Lung (tissue), 12 donors: Measurements from ENCODE around the gene ITGA5. TPM values are rescaled to one million over a fixed set of nuclear protein-coding genes. Genes with fewer than 3 reads are reported as not detected.

Experiments
- ATAC-seq: fragments of 200-7000 bp; cut with Tn5 transposase; one replicate; pipeline ENCODE4 v1.9.1; 2020; ENCODE audit warnings: moderate number of reproducible peaks; ENCODE audit not compliant: insufficient read depth, low FRiP score
- DNase-seq, 3 donors: peaks; one replicate each; pipeline ENCODE4 v3.0.0-alpha.2; 2013 to 2017
- H3K27ac ChIP-seq, 2 donors: one replicate each; pipeline ENCODE4 v1.5.1; 2013; ENCODE audit warnings: mild to moderate bottlenecking in 2 of 2, moderate library complexity in 2 of 2, control low read depth in 1 of 2, inconsistent platforms in 1 of 2, low read depth in 1 of 2, low read length in 1 of 2
- H3K27me3 ChIP-seq, 3 donors: one replicate each; pipeline ENCODE4 v1.5.1; 2013; ENCODE audit warnings: low read length in 2 of 3; ENCODE audit not compliant: control insufficient read depth in 3 of 3, insufficient read depth in 3 of 3
- H3K36me3 ChIP-seq, 4 donors: one replicate each; pipeline ENCODE4 v1.5.1; 2013; ENCODE audit warnings: low read length in 4 of 4, mild to moderate bottlenecking in 1 of 4, moderate library complexity in 1 of 4; ENCODE audit not compliant: control insufficient read depth in 4 of 4, insufficient read depth in 4 of 4
- H3K4me1 ChIP-seq, 5 donors: one replicate each; pipeline ENCODE4 v1.5.1; 2013; ENCODE audit warnings: low read length in 5 of 5, mild to moderate bottlenecking in 2 of 5, moderate library complexity in 1 of 5; ENCODE audit not compliant: control insufficient read depth in 5 of 5, insufficient read depth in 5 of 5
- H3K4me3 ChIP-seq: one replicate; pipeline ENCODE4 v1.5.1; 2013; ENCODE audit warnings: mild to moderate bottlenecking, control low read depth, moderate library complexity
- H3K9ac ChIP-seq, 2 donors: one replicate each; pipeline ENCODE4 v1.5.1; 2013; ENCODE audit warnings: low read length in 2 of 2, control low read depth in 1 of 2; ENCODE audit not compliant: insufficient read depth in 1 of 2
- H3K9me3 ChIP-seq, 4 donors: one replicate each; pipeline ENCODE4 v1.5.1; 2013; ENCODE audit warnings: low read length in 3 of 4, mild to moderate bottlenecking in 1 of 4, moderate library complexity in 1 of 4; ENCODE audit not compliant: control insufficient read depth in 4 of 4, insufficient read depth in 3 of 4
- CTCF ChIP-seq: IDR thresholded peaks from 2 replicates; pipeline ENCODE4 v1.5.1; 2012; ENCODE audit warnings: mild to moderate bottlenecking; ENCODE audit errors: control extremely low read depth, extremely low read depth
- WGBS, 2 donors: extraction: QIAGEN DNeasy Blood & Tissue Kit; methylation state at CpG; one replicate each; pipeline ENCODE4 v1.1.7; 2013; 5-methylcytosine and 5-hydroxymethylcytosine counted together
- polyA plus RNA-seq, 2 donors: library from polyadenylated mRNA; stranded (reverse); fragments of 200-250 nt; gene quantifications; one replicate each; pipeline ENCODE4 v1.2.1, GENCODE V29; 2013
- total RNA-seq, 2 donors: library from RNA; depleted of rRNA in 1 of 2; stranded (reverse); fragments of >200 nt in 1 of 2; gene quantifications; one replicate each; pipeline ENCODE4 v1.2.1, GENCODE V29; 2014 to 2021
- donor health status: control.
- donor health status: control.
- donor health status: Bipolar disorder and iron deficiency.
- donor health status: healthy.
- donor health status: DM: yes; HTN: yes; CAD: no.

Gene ITGA5
- total and polyA plus RNA-seq, 4 donors: 39.8 to 134 (median 101) TPM

- WGBS, 2 donors: 56 to 74% methylated on average over 8 of the region's 8 CpGs
- H3K36me3 ChIP-seq: no peaks in the 10 kb centered on the region
- no peak overlapping the region for H3K27ac ChIP-seq
- peaks cover 0 to 12% (median 5%) of the 10 kb centered on the region in 5 donors for H3K4me1 ChIP-seq
- no peaks in the 10 kb centered on the region for H3K9me3 ChIP-seq
- TF ChIP-seq CTCF: no peak
- H3K27me3 ChIP-seq: peaks cover 0 to 3% (median 0%) of the 10 kb centered on the region in 3 donors
- H3K4me3 ChIP-seq: no peak overlapping the region
- no peak overlapping the region for H3K9ac ChIP-seq
- DNase-seq (no peak), ATAC-seq (no peak)
Observed at GRCh38 chr12:54363047-54363446, 56.0 kb downstream of the ITGA5 start.

DNA sequence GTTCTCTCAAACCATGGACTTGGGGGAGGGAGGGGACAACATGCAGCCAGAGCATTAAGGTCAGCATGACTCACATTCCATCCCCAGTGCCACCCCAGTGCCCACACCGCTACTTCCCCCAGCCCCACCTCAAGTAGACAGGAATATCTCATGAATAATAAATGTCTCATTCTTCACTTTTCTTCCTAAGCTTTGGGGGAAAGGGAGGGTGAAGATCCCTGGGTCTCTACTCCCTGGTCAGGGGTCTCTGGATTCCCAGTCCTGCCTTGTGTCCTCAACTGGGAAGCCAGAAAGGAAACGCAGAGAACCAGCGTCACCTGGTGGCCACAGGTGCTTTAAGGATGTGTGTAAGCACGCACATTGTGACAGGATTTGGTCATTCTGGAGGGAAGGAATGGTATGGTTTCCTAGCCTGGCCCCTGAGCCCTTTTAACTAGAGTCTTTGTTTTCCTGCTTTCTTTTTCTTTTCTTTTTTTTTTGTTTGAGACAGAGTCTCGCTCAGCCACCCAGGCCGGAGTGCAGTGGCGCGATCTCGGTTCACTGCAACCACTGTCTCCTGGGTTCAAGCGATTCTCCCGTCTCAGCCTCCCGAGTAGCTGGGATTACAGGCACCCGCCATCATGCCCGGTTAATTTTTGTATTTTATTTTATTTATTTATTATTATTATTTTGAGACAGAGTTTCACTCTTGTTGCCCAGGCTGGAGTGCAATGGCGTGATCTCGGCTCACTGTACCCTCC, 58.2 kb downstream of the ITGA5 start:
- peaks cover 0 to 3% (median 0%) of the 10 kb centered on the region in 3 donors for H3K27me3 ChIP-seq
- no peaks in the 10 kb centered on the region for H3K36me3 ChIP-seq
- WGBS, 2 donors: 65 to 73% methylated on average over 16 of the region's 16 CpGs
- no peak overlapping the region for H3K27ac ChIP-seq
- H3K4me1 ChIP-seq: peaks cover 0 to 33% (median 14%) of the 10 kb centered on the region in 5 donors
- peak; percentile 72 for TF ChIP-seq CTCF
- no peak for ATAC-seq
- H3K9me3 ChIP-seq: no peaks in the 10 kb centered on the region
- peak; percentile 79 to 84 (median 81) for DNase-seq
- H3K9ac ChIP-seq: no peak overlapping the region
- no peak overlapping the region for H3K4me3 ChIP-seq

DNA sequence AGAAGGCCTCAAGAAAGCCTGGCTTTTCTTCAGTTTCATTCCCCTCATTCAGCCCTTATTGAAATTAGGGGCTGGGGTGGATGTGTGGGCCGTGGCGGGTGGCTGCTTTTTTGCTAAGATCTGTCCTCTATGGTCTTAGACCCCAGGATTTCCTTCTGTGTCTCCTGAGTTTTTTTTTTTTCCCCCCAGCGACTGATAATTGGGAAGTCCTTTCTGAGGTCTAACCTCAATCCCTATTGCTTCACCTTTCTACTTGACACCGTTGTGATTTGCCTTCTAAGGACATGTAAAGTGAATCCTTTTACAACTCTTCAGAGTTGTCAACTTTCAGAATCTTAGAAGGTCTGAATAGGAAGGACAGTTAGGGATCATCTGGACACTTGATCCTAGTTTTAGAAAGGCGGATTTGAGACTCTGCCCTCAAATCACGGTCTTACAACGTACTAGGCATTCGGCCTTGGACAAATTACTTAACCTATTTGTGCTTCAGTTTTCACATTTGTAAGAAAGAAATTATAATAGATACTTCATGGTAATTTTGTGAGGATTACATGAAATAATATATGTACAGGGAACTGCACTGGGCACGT, 59.2 kb downstream of the ITGA5 start:
- TF ChIP-seq CTCF: no peak
- no peaks in the 10 kb centered on the region for H3K9me3 ChIP-seq
- no peaks in the 10 kb centered on the region for H3K36me3 ChIP-seq
- H3K4me3 ChIP-seq: peak overlapping the region; percentile 27
- H3K27me3 ChIP-seq: peaks cover 0 to 3% (median 0%) of the 10 kb centered on the region in 3 donors
- WGBS, 2 donors: 52 to 60% methylated on average over 9 of the region's 9 CpGs
- peak overlapping the region; percentile 67 to 93 for H3K27ac ChIP-seq
- DNase-seq (no peak), ATAC-seq (no peak)
- H3K4me1 ChIP-seq: peaks cover 0 to 37% (median 14%) of the 10 kb centered on the region in 5 donors
- H3K9ac ChIP-seq: peak overlapping the region; percentile 48 to 94
